Suppressor macrophage treated with lipopolysaccharide for 4 hours (primary cell): ENCODE data around the gene CADM1.

ENCODE experiments used
- DNase-seq: peaks from one replicate; pipeline ENCODE4 v3.0.0-alpha.2; 2020

Gene CADM1

GRCh38 chr11:115199481-115200069 is 304.6 kb downstream of the CADM1 start:
- no peak for DNase-seq

- no peak for DNase-seq
These were observed 305.9 kb downstream of the CADM1 start for GRCh38 chr11:115198321-115198741.

GRCh38 chr11:115197433-115197832 is 306.8 kb downstream of the CADM1 start:
- DNase-seq = no peak

GRCh38 chr11:115197031-115197430 is 307.2 kb downstream of the CADM1 start:
- no peak for DNase-seq

GRCh38 chr11:115194802-115195110 is 309.5 kb downstream of the CADM1 start:
- no peak for DNase-seq

- DNase-seq = no peak
These were observed 310.1 kb downstream of the CADM1 start for GRCh38 chr11:115193914-115194801.

- DNase-seq = no peak
These were observed 312.5 kb downstream of the CADM1 start for GRCh38 chr11:115191761-115192160.

GRCh38 chr11:115190196-115190595 is 314.0 kb downstream of the CADM1 start:
- DNase-seq = no peak

- DNase-seq = no peak
These were observed 315.3 kb downstream of the CADM1 start for GRCh38 chr11:115188898-115189278.

GRCh38 chr11:115188188-115188897 is 315.9 kb downstream of the CADM1 start:
- no peak for DNase-seq

- DNase-seq = no peak
These were observed 318.3 kb downstream of the CADM1 start for GRCh38 chr11:115185931-115186330.

- no peak for DNase-seq
These were observed 318.7 kb downstream of the CADM1 start for GRCh38 chr11:115185507-115185906.

GRCh38 chr11:115184901-115185300 is 319.3 kb downstream of the CADM1 start:
- no peak for DNase-seq

GRCh38 chr11:115183830-115184229 is 320.4 kb downstream of the CADM1 start:
- DNase-seq = no peak

GRCh38 chr11:115183136-115183535 is 321.1 kb downstream of the CADM1 start:
- DNase-seq = no peak

GRCh38 chr11:115182282-115182955 is 321.8 kb downstream of the CADM1 start:
- DNase-seq = no peak

- DNase-seq = no peak
These were observed 322.7 kb downstream of the CADM1 start for GRCh38 chr11:115181538-115181937.

- DNase-seq = no peak
These were observed 323.9 kb downstream of the CADM1 start for GRCh38 chr11:115180272-115180671.

GRCh38 chr11:115179636-115180035 is 324.6 kb downstream of the CADM1 start:
- no peak for DNase-seq

- DNase-seq = no peak
These were observed 325.5 kb downstream of the CADM1 start for GRCh38 chr11:115178705-115179104.

- DNase-seq = no peak
These were observed 331.1 kb downstream of the CADM1 start for GRCh38 chr11:115173136-115173535.

GRCh38 chr11:115170133-115170815 is 333.9 kb downstream of the CADM1 start:
- peak; percentile 53 for DNase-seq

- DNase-seq = no peak
These were observed 335.0 kb downstream of the CADM1 start for GRCh38 chr11:115169251-115169650.
